ELR (cell line): Measurements from ENCODE around the gene INSYN1.
A peak's percentile ranks its signal among the peaks of the same experiment; 100 is the strongest.
"Not testable (repeated sequence)": the region's sequence is repeated elsewhere in the genome, so short reads cannot be mapped to it uniquely, and the experiment has no call there.

Experiments
- DNase-seq: peaks from one replicate; pipeline ENCODE4 v3.0.0-alpha.2; 2015; ENCODE audit warnings: low read depth

Gene INSYN1

GRCh38 chr15:73753250-73754130 lies at the start of gene INSYN1:
Gene INSYN1 (minus strand): TSS chr15:73753351. CDS start chr15:73751130, 2,221 bp downstream.
- peak; percentile 18 for DNase-seq

DNA sequence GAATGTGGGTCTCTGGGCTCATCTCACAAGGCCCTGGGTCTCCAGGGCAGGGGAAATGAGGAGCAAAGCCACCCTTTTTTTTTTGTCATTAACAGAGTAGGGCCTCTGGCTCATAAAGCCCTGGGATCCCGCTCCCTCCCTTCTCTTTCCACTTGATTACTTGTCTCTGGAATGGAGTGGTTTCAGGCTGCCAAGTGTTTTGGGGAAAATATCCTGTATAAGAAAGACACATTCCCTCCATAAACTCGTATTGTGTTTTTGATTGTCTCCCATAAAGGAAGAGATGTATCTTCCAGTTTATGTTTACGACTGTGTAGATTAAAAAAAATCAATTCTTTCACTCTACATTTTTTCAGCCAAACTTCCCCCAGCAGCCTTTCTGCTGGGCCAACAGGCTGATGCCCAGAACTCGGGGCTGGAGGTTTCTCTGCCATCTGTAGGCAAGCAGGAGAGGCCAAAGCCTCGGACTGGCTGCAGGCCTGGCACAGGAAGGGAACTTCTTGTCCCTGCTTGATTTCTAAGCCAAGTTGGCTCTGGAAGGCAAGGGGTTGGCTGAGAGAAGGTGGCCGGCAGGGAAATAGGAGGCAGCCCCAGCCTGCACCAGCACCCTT lies 49.4 kb upstream of the INSYN1 start:
- no peak for DNase-seq

- DNase-seq = peak; percentile 76
These were observed 47.7 kb upstream of the INSYN1 start for GRCh38 chr15:73800662-73801345.

DNA sequence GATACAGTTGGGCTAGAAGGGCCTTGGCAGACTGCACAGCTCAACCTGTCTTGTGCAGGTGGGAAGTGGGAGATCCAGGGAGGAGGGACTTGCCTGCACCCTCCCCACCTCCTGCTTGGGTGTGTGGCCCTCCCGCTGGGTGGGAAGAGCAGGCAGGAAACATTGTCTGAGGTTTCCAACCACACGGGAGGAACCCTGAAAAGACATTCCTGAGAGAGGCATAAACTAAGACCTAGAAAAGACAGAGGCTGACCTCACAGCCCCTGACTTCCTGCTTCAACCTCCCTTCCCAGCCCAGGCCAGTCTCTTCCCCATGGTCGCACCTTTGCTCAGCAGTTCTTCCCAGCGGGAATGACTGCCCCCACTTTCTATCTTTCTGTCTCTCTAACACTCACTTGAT lies 46.3 kb upstream of the INSYN1 start:
- peak; percentile 53 for DNase-seq

DNA sequence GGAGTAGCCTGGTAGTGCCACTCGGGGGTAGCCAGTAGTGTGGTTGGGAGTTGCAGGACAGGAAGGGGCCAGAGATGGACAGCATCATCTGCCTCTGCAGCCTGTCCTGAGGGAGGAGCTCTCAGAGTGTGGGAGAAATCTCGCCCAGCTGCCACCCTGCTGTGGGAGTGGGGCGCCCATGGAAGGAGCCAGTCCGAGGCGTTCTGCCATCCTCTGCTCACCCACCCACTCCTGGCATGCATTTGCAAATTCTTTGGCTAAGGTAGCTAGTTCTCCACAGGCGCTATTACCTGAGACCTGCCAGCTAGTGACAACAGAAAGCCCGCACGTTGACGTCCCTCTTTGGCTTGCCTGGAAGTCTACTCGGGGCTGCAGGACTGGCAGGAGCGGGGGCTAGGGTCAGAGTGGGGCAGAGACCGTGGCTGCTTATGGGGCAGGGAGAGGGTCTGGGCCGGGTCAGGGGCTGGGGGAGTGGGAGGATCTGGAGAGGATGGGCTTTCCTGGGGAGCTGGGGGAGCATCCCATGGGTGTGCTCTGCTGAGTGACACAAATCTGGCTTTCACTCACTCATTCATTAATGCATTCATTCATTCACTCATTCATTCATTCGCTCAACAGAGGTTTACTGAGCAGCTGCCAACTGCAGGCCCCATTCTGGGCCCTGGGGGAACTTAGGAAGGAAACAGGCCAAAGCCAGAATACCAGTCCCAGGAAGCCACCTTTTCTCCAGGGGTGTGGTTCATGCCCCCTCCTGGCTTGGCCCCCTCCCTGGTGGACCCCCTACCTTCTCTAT lies 44.4 kb upstream of the INSYN1 start:
- no peak for DNase-seq

GRCh38 chr15:73796331-73796831 lies 43.2 kb upstream of the INSYN1 start:
- DNase-seq = no peak

- peak; percentile 57 for DNase-seq
These were observed 41.4 kb upstream of the INSYN1 start for GRCh38 chr15:73794443-73795133.

DNA sequence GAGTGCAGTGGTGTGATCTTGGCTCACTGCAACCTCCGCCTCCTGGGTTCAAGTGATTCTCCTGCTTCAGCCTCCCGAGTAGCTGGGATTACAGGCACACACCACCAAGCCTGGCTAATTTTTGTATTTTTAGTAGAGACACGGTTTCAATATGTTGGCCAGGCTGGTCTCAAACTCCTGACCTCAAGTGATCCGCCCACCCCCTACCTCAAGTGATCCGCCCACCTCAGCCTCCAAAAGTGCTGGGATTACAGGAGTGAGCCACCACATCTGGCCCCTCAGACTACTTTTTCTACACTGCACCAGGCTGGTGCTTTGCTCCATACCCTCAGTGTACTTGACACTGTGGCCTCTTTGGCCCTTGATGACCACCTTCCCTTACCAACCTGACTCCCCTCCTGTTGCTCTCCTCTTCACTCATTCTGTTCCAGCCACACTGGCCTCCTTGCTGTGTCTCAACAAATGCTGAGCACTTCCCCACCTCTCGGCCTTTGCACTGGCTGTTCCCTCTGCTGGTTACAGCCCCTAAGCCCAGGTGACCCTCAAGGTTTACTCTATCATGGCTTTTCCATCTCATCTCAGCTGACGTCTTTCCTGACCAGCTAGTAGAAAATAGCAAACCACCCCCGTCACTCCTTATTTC lies 39.9 kb upstream of the INSYN1 start:
- not testable (repeated sequence) for DNase-seq

DNA sequence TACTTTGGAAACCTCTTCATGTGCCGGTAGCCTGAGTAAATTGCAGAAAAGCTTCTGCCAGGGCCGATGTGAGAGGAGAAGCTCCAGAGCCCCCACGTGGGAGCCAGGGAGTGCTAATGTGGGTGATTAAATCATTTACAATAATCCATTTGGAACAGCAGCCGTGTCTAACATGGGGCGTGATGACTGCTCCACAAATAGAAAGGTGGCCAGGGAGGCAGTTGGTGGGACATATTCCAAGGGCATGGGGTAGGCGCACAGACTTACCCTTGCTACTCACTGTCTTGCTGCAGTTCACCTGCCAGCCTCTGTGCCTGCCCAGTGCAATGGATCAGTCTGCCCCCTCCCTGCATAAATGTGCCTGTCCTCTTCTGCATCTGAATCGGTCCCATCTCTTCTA lies 39.3 kb upstream of the INSYN1 start:
- no peak for DNase-seq

DNA sequence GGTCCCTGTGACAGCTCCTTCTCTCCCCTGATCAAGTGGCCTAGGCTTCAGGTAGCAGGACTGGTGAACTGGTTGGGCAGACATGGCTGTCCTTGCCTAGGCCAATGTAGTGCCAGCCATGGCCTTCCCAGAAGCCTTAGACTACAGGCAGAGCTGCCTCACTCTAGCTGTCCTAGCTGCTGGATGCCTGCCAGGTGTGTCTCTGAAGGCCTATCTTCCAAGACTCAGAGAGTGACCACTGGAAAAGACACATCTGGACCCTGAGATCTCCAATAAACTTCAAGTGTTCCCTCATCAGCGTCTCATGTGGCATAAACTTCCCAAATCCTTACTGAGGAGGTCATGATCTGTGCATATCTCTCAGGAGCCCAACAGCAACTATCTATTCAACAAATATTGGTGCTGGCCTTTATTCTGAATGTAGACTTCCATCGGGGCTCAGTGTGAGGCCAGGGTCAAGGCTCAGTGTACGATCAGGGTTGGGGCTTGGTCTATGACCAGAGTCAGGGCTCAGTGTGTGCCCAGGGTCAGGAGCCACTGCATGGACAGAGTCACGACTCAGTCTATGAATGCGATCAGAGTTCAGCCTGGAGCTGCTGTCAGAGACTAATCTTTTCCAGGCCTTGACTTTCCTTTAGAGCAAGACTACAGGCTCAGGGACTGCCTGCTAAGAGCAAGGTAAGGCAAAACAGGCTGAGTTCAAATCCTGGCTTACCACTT lies 36.5 kb upstream of the INSYN1 start:
- DNase-seq = no peak

- no peak for DNase-seq
These were observed 34.5 kb upstream of the INSYN1 start for GRCh38 chr15:73787621-73788020.

- DNase-seq = no peak
These were observed 33.4 kb upstream of the INSYN1 start for GRCh38 chr15:73786538-73786937.

- DNase-seq = not testable (repeated sequence)
These were observed 32.3 kb upstream of the INSYN1 start for GRCh38 chr15:73785256-73786014.

DNA sequence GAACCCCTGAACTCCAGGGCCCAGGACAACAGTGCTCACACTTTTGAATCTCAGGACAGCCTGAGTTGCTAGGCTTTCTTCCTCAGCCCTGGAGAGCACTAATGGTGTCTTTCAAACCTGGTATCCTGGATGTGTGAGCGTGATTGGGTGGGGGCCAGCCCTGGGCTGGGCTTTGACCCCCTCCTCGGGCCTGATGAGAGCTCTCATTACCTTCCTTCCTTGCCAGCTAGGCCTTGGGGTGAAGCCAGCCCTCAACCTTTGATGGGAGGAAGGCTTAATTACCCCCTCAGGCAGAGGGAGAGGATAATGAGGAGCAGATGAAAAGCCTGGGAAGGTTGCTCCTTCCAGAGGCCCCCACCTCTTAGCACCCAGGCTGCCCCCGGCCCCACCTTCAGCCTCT lies 31.1 kb upstream of the INSYN1 start:
- no peak for DNase-seq

- DNase-seq = no peak
These were observed 29.3 kb upstream of the INSYN1 start for GRCh38 chr15:73782344-73782959.

GRCh38 chr15:73781038-73781925 lies 28.1 kb upstream of the INSYN1 start:
- peak; percentile 52 for DNase-seq

GRCh38 chr15:73779974-73780373 lies 26.8 kb upstream of the INSYN1 start:
- no peak for DNase-seq

DNA sequence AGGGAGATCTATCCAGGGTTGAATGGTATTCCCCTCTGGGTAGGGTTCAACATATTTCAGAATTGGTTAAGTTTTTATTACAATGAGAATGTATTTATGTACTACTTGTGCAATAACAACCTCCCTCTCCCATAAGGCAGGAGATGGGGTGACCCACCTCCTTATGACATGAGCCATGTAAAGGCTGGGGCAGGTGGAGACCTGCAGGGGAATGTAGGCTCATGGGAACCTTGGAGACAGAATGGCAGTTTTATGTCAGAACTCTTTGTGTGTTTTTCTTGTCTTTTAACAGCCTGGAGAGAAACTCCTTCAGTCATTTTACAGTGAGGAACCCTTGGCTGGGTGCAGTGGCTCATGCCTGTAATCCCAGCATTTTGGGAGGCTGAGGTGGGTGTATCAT lies 24.6 kb upstream of the INSYN1 start:
- DNase-seq = no peak
